Activated T-cell treated with anti-CD3 and anti-CD28 coated beads, Interleukin-2, amount 50 U/mL, for 24 hours (primary cell): Measurements from ENCODE around the gene TUBAL3.

Experiments used
- DNase-seq: peaks from one replicate; pipeline ENCODE4 v3.0.0-alpha.2; 2020
- H3K27ac Mint-ChIP-seq: 2 replicates; pipeline ENCODE4 v1.8.0; 2020; ENCODE audit warnings: mild to moderate bottlenecking, mixed read lengths
- H3K27me3 Mint-ChIP-seq: 2 replicates; pipeline ENCODE4 v1.8.0; 2020; ENCODE audit warnings: mixed read lengths
- H3K36me3 Mint-ChIP-seq: 2 replicates; pipeline ENCODE4 v1.8.0; 2020; ENCODE audit warnings: low read depth, mixed read lengths
- H3K4me1 Mint-ChIP-seq: 2 replicates; pipeline ENCODE4 v1.8.0; 2020; ENCODE audit warnings: low read depth, mixed read lengths
- H3K4me3 Mint-ChIP-seq: 2 replicates; pipeline ENCODE4 v1.8.0; 2020; ENCODE audit warnings: mild to moderate bottlenecking, moderate library complexity, mixed read lengths
- H3K9me3 Mint-ChIP-seq: 2 replicates; pipeline ENCODE4 v1.8.0; 2020; ENCODE audit warnings: mixed read lengths

TUBAL3 gene

DNA sequence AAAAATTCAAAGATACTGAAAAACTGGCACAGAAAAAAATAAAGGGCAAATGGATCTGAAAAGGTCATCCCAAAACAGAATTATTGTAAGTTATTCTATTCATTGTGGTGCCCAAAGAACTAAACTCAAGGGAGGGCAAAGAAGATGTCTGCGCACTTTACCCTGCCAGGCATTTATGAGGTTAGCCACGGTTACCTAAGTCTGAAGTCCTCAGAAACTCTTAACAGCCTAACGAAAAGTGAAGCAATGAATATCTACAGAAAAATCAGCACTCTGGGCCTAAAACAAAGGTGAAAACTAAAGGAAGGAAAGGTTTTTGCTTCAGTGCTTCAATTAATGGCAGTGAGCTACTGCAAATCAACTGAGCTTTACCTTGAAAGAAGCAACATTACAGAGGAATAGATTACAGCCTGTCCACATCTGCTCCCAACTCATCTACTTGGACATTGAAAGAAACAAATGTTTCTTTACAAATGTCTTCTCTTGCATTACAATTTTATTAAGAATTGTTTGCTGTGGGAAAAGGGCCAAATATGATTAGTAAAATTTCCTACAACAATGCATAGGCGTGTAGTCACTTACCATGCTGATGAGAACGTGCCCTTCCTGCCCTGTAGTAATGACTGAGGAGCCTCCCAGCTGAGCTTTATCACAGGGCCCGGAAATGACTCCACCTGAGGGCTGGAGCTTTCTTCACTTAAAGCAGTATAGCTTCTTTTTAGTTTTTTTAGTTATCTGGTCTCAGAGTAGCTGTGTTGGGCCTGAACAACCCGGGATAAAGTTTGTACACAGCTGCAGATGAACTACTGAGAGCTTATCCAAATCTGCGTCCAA, at the start of gene TUBAL3:
TUBAL3 (minus strand) TSS at position 621 of the 834 bp plus-strand sequence; CDS start at position 585, 36 bp downstream.
- H3K27ac Mint-ChIP-seq = no peak within 1 kb of the TSS
- peaks cover 14% of the 10 kb centered on the region for H3K27me3 Mint-ChIP-seq
- H3K9me3 Mint-ChIP-seq = no peaks in the 10 kb centered on the region
- H3K36me3 Mint-ChIP-seq = no peaks in the 10 kb centered on the region
- no peaks in the 10 kb centered on the region for H3K4me1 Mint-ChIP-seq
- DNase-seq = no peak
- no peak within 1 kb of the TSS for H3K4me3 Mint-ChIP-seq

DNA sequence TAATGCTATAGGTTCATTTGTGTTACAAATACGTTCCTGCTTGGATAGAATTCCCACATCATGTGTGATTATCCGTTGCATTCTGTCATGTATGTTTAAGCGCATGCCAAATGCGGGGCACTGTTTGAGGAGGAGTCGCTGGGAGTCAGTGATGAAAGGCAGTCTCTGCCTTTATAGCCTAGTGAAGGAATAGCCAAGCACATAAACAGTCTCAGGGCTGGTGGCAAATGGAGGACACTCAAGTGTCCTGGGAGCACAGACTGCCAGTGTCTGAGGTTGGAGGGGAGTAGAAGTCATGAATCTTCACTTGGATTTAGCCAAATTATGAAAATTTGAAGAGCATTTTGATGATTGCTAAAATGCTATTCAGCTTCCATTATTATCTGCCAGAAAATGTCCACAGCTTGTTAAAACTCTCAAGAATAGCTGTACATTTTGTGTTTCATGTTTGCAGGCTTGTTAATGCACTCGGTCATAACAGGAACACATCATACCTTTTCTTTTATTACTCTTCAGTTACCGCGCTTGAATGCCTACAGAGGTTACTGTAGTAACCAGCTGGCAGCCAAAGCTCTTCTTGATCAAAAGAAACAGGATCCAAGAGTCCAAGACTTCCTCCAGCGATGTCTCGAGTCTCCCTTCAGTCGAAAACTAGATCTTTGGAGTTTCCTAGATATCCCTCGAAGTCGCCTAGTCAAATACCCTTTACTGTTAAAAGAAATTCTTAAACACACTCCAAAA, 49.3 kb upstream of the TUBAL3 start:
- no peak for DNase-seq
- Mint-ChIP-seq H3K4me1 (peaks cover 20% of the 10 kb centered on the region), H3K36me3 (peaks cover 74% of the 10 kb centered on the region), H3K27me3 (no peaks in the 10 kb centered on the region), H3K27ac (no peak overlapping the region), H3K4me3 (no peak overlapping the region), H3K9me3 (no peaks in the 10 kb centered on the region)

DNA sequence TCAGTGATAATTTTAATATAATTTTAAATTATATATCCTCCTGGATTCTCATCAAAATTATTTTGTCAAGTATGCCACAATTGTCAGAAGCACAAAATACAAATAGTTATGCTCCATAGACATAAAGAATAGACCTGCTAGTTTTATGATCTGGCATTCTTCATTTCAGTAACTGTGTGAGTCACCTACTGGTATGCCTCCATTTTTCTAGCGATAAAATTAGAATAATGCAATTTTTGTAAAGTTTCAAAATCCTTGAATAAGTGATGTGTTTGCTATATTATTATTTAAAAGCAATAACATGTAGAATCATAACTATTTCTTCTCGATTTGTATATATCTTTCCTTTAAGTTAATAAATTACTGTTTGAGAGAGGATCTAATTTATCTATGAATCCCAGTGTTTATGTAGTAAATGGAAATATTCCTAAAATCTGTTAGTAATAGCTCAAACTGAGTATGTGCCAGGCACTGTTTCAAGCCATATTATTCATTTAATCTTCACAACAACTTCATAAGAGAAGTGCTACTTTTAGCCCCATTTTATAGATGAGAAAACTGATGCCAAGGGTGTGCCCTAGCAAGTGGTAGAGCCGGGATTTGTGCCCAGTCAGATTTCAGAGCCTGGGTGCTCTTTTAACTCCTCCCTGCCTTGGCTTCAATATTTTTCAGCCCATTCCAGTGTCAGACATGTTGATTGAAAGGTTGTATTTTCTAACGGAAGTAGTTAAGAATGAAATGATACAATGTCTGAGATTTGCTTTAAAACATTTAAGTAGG, 46.2 kb upstream of the TUBAL3 start:
- peaks cover 38% of the 10 kb centered on the region for H3K4me1 Mint-ChIP-seq
- no peak overlapping the region for H3K4me3 Mint-ChIP-seq
- no peak for DNase-seq
- H3K27me3 Mint-ChIP-seq = no peaks in the 10 kb centered on the region
- no peaks in the 10 kb centered on the region for H3K9me3 Mint-ChIP-seq
- H3K36me3 Mint-ChIP-seq = peaks cover 47% of the 10 kb centered on the region
- H3K27ac Mint-ChIP-seq = no peak overlapping the region

DNA sequence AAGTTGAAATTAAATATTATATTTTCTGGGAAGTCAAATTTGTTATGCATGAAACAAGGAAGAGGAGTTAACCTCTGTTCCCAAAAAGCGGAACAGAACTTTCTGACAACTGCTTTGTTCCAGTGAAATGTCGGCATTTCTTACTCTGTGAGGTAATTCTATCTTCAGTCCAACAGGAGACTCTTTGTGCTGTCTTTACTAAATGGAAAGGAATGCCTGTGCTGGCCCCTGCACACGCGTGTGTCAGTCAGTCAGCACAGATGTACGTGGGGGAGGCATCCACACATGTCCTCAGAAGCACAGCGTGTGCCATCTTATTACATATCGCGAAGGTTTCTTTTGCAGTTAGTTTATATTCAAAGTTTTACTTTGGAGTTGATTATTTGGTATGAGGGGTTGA, 45.2 kb upstream of the TUBAL3 start:
- no peak overlapping the region for H3K27ac Mint-ChIP-seq
- H3K4me1 Mint-ChIP-seq = peaks cover 38% of the 10 kb centered on the region
- no peaks in the 10 kb centered on the region for H3K9me3 Mint-ChIP-seq

DNA sequence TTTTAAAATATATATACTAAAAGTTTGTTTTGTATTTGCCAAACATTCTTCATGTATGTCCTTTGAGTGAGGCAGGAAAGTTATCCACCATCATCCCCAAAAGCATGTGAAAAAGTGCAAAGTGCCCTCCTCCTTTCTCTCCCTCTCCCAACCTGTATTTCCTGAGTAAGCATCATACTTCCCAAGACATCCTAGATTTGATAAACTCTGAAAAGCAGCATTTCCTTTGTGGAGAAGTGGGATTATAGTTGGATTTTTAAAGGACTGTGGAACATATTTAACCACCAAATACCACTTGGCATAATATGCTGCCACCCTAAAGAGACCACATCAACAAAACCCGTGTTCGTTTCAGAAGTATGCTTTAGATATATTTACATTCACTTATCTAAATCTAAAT, 44.6 kb upstream of the TUBAL3 start:
- Mint-ChIP-seq H3K27ac (no peak overlapping the region), H3K27me3 (no peaks in the 10 kb centered on the region), H3K4me1 (peaks cover 42% of the 10 kb centered on the region), H3K36me3 (peaks cover 31% of the 10 kb centered on the region), H3K4me3 (no peak overlapping the region), H3K9me3 (no peaks in the 10 kb centered on the region)
- DNase-seq = no peak

More for the DNA sequence above, 45.2 kb upstream of the TUBAL3 start:
- DNase-seq = no peak
- Mint-ChIP-seq H3K27me3 (no peaks in the 10 kb centered on the region), H3K36me3 (peaks cover 37% of the 10 kb centered on the region), H3K4me3 (no peak overlapping the region)

DNA sequence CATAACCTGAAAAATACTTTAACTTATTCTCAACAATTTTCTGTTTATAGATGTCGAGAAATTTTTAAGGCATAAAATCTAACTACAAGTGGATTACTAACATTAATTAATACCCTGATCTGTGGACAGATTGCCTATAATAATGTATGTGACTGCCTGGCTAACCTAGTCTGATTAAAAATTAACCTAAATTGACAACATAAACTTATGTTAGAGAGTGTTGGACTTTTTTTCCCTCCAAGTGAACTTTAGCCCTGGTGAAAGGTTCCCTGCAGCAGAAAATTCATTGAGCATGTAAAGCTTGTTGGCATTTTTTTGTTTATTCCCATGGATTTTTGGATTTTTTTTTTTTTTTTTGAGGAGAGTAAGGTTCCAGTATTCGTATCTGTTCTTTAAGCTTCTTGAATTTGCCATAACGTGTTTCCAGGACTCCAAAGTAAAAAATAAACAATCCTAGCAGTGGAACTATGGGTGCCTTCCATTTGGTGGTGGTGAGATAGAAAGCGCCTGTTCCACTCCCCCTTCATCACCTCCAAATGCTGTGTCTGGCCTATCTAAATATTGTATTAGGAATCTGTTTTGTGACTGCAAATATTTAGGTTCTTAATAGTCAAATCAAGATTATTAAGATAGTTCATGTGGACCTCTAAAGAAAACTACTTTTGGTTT, 43.8 kb upstream of the TUBAL3 start:
- Mint-ChIP-seq H3K27me3 (no peaks in the 10 kb centered on the region), H3K9me3 (no peaks in the 10 kb centered on the region), H3K27ac (no peak overlapping the region), H3K4me3 (peak overlapping the region; percentile 6), H3K4me1 (peaks cover 48% of the 10 kb centered on the region), H3K36me3 (peaks cover 24% of the 10 kb centered on the region)
- no peak for DNase-seq

DNA sequence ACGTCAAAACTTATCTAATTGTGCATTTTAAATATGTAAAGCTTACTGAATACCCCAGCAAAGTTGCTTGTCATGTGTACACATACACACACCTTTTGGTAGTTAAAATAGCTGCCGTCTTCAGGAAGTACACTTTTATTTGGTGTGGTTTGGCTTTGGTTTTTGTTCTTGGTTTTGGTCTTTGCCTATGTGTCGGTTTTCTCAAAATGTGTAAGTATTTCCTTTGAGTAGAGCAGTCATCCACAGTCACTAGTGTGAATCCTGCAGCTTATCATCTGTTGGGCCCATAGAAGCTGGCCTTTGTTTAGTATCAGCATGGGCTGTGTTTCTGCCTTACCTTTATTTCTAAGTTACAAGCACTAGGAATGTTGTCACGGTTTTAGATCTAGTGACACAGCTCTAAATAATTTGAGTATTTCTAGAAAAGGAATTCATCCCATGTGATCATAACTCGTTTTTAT, 43.0 kb upstream of the TUBAL3 start:
- no peak for DNase-seq
- H3K27ac Mint-ChIP-seq = peak overlapping the region; percentile 56
- H3K4me1 Mint-ChIP-seq = peaks cover 56% of the 10 kb centered on the region
- H3K9me3 Mint-ChIP-seq = no peaks in the 10 kb centered on the region
- H3K4me3 Mint-ChIP-seq = peak overlapping the region; percentile 72
- peaks cover 16% of the 10 kb centered on the region for H3K36me3 Mint-ChIP-seq
- no peaks in the 10 kb centered on the region for H3K27me3 Mint-ChIP-seq

DNA sequence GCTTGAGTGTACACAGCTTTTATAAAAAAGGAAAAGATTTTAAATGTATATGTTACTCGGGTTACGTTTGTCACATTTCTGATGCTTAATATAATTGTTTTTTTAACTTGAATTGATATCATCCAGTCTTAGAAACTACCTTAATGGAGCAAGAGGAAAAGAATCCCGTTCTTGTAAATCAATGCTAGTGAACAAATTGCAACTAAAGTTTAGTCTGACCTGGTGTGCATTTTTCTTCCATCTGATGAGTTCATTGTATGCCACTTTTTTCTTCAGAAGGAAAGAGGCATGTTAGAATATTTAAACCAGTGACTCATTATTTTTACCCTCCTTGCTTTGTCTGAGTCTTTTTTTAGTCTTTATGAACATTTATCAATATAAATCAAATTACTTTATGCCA, 42.4 kb upstream of the TUBAL3 start:
- no peaks in the 10 kb centered on the region for H3K9me3 Mint-ChIP-seq
- DNase-seq = no peak
- H3K36me3 Mint-ChIP-seq = peaks cover 10% of the 10 kb centered on the region
- H3K27me3 Mint-ChIP-seq = no peaks in the 10 kb centered on the region
- H3K4me1 Mint-ChIP-seq = peaks cover 59% of the 10 kb centered on the region
- peak overlapping the region; percentile 72 for H3K4me3 Mint-ChIP-seq
- peak overlapping the region; percentile 46 for H3K27ac Mint-ChIP-seq

DNA sequence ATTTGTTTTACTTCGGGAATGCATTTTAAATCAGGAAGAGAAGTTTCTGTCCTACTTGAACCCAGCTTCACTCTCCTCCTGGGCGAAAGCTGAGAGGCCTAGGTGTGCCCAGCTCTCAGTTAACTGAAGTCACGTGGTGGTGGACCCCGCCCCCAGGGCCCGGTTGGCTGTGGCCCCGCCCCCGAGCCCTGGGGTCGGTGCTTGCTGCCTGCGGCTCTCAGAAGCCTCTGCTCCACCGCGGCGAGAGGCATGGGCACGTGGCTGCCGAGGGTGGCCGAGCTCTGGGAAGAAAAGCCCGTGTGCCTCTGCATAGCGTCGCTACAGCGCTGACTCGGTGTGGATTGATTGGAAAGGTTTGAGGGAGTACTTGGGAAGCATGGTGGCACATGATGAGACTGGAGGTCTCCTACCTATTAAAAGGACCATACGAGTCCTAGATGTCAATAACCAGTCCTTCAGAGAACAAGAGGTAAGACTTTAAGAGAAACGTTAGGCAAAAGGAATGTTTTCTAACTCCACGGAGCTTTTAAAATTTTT, 41.8 kb upstream of the TUBAL3 start:
- Mint-ChIP-seq H3K4me3 (peak overlapping the region; percentile 72), H3K9me3 (no peaks in the 10 kb centered on the region), H3K4me1 (peaks cover 60% of the 10 kb centered on the region), H3K27ac (peak overlapping the region; percentile 88), H3K36me3 (peaks cover 4% of the 10 kb centered on the region), H3K27me3 (no peaks in the 10 kb centered on the region)
- peak; percentile 82 for DNase-seq

DNA sequence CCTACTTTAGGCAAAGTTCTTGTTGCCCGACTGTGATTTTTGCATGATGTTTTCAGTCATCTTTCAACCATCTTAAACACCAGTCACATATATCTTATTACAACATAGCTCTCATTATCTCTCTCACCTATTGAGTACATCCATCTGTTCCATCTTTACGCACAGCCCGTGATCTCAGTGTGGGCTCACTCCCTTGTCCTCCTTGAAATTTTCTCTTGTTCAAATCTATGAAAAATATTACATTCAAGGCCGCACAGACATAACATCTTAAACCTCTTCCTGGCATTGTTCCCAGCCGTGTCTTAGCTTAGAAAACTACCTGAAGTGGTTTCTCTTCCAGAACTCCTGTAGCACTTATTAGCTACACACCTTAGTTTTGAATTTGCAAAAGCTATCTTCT, 40.4 kb upstream of the TUBAL3 start:
- no peak overlapping the region for H3K27ac Mint-ChIP-seq
- H3K9me3 Mint-ChIP-seq = no peaks in the 10 kb centered on the region
- H3K27me3 Mint-ChIP-seq = no peaks in the 10 kb centered on the region
- H3K36me3 Mint-ChIP-seq = no peaks in the 10 kb centered on the region
- no peak overlapping the region for H3K4me3 Mint-ChIP-seq
- H3K4me1 Mint-ChIP-seq = peaks cover 56% of the 10 kb centered on the region
- DNase-seq = no peak

DNA sequence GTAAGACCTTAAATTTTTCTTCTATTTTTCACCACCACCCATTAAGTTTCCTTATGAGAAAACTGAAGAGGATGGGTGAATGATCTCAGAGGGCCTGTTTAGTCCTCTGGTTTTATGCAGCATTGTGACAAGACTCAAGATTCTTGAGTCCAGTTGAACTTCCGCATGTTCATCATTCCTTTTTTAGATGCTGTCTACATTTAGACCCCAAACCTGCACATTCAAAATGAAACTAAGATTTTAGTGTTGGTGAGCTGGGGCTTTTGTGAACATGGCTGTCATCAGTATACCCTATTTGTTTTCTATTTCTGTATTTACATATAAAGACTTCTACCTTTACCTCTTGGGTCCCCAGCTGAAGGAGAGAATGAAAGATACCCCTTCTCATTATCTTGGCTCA, 38.8 kb upstream of the TUBAL3 start:
- H3K4me3 Mint-ChIP-seq = no peak overlapping the region
- H3K4me1 Mint-ChIP-seq = peaks cover 45% of the 10 kb centered on the region
- H3K27me3 Mint-ChIP-seq = no peaks in the 10 kb centered on the region
- no peaks in the 10 kb centered on the region for H3K9me3 Mint-ChIP-seq
- DNase-seq = no peak
- H3K36me3 Mint-ChIP-seq = no peaks in the 10 kb centered on the region
- H3K27ac Mint-ChIP-seq = no peak overlapping the region

DNA sequence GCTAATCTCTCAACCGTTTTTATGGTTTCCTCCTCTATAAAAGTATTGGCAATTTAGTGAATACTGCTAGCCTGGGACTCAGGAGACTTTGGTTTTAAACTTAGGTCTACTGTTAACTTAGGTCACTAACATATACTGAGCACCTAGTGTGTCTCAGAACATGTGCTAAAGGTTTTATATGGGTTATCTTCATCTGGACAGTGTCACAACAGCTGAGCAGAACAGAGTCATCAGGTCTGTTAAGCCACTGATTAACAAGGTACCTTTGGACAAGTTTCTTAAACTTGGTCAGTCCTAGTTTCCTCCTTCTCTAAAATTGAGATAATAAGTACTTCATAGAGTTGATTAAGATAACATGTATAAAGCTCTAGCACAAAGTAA, 38.4 kb upstream of the TUBAL3 start:
- H3K9me3 Mint-ChIP-seq = no peaks in the 10 kb centered on the region
- H3K4me1 Mint-ChIP-seq = peaks cover 44% of the 10 kb centered on the region
- H3K4me3 Mint-ChIP-seq = no peak overlapping the region
- no peak for DNase-seq
- H3K27me3 Mint-ChIP-seq = no peaks in the 10 kb centered on the region
- no peak overlapping the region for H3K27ac Mint-ChIP-seq
- H3K36me3 Mint-ChIP-seq = no peaks in the 10 kb centered on the region

DNA sequence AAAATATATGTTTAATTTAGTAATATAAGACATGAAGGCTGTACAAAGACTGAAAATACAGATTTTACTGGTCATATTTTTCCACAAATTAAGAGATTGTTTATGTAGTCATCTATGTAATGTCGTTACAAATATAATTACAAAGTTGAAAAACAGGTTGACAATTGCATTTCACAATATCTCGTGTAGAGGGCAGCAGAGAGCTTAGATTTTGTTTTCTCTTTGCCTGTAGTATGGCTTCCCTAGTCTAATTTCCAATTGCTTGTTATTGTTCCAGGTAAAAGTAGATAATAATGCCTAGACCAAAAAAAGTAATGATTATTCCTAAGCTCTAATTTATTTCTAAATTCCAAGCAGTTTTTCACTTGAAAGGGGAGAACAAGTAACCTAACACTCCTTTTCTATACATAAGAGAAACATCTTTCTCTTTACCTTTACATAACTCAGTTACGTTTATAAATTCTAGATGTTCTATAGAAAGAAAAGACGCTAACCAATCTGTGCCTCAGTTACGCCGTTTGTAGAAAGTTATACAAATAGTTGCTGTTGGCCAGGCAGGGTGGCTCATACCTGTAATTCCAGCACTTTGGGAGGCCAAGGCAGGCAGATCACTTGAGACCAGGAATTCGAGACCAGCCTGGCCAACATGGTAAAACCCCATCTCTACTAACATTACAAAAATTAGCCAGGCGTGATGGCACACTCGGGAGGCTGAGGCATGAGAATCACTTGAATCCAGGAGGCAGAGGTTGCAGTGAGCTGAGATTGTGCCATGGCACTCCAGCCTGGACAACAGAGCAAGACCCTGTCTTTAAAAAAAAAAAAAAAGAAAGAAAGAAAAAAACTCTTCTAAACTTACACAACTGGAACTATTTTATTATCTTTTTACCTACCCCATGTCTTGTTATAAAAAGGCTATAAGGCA, 37.7 kb upstream of the TUBAL3 start:
- peaks cover 39% of the 10 kb centered on the region for H3K4me1 Mint-ChIP-seq
- no peak for DNase-seq

More for the DNA sequence above, 37.7 kb upstream of the TUBAL3 start:
- Mint-ChIP-seq H3K27me3 (no peaks in the 10 kb centered on the region), H3K27ac (no peak overlapping the region), H3K9me3 (no peaks in the 10 kb centered on the region), H3K4me3 (no peak overlapping the region), H3K36me3 (no peaks in the 10 kb centered on the region)
